RWPE2 (cell line): Measurements from ENCODE around the gene TOB1.

Experiments
- ATAC-seq: fragments of 200-7000 bp; cut with Tn5 transposase; 3 replicates; pipeline ENCODE4 v1.9.1; 2021; ENCODE audit warnings: low read depth
- DNase-seq: peaks from one replicate; pipeline ENCODE4 v3.0.0-alpha.2; 2020; ENCODE audit warnings: low spot score
- H3K27ac ChIP-seq: fragments of 450-650 bp; 2 replicates; pipeline ENCODE4 v1.5.1; 2017; ENCODE audit warnings: mild to moderate bottlenecking; ENCODE audit not compliant: poor library complexity, severe bottlenecking
- H3K27me3 ChIP-seq: fragments of 250-450 bp; sonication (Bioruptor Pico); 2 replicates; pipeline ENCODE4 v1.5.1; 2021; ENCODE audit warnings: mild to moderate bottlenecking, moderate library complexity; ENCODE audit not compliant: insufficient read depth, poor library complexity, severe bottlenecking
- H3K36me3 ChIP-seq: fragments of 250-450 bp; sonication (Bioruptor Pico); 2 replicates; pipeline ENCODE4 v1.5.1; 2020; ENCODE audit warnings: low read depth, mild to moderate bottlenecking, moderate library complexity
- H3K4me1 ChIP-seq: fragments of 250-450 bp; sonication (Bioruptor Pico); 2 replicates; pipeline ENCODE4 v1.5.1; 2021; ENCODE audit warnings: mild to moderate bottlenecking, moderate library complexity; ENCODE audit not compliant: insufficient read depth, poor library complexity, severe bottlenecking
- H3K4me3 ChIP-seq: fragments of 250-450 bp; sonication (Bioruptor Pico); 2 replicates; pipeline ENCODE4 v1.5.1; 2021; ENCODE audit warnings: mild to moderate bottlenecking, moderate library complexity; ENCODE audit not compliant: severe bottlenecking
- H3K9me3 ChIP-seq: fragments of 250-450 bp; sonication (Bioruptor Pico); 2 replicates; pipeline ENCODE4 v1.5.1; 2021; ENCODE audit warnings: mild to moderate bottlenecking, moderate library complexity; ENCODE audit not compliant: severe bottlenecking
- CTCF ChIP-seq: fragments of 450-650 bp; IDR thresholded peaks from one replicate; pipeline ENCODE4 v1.5.1; 2017; ENCODE audit warnings: mild to moderate bottlenecking, moderate library complexity; ENCODE audit not compliant: poor library complexity, severe bottlenecking

Gene TOB1

GRCh38 chr17:50836826-50837225 lies 29.3 kb downstream of the TOB1 start:
- TF ChIP-seq CTCF: no peak

DNA sequence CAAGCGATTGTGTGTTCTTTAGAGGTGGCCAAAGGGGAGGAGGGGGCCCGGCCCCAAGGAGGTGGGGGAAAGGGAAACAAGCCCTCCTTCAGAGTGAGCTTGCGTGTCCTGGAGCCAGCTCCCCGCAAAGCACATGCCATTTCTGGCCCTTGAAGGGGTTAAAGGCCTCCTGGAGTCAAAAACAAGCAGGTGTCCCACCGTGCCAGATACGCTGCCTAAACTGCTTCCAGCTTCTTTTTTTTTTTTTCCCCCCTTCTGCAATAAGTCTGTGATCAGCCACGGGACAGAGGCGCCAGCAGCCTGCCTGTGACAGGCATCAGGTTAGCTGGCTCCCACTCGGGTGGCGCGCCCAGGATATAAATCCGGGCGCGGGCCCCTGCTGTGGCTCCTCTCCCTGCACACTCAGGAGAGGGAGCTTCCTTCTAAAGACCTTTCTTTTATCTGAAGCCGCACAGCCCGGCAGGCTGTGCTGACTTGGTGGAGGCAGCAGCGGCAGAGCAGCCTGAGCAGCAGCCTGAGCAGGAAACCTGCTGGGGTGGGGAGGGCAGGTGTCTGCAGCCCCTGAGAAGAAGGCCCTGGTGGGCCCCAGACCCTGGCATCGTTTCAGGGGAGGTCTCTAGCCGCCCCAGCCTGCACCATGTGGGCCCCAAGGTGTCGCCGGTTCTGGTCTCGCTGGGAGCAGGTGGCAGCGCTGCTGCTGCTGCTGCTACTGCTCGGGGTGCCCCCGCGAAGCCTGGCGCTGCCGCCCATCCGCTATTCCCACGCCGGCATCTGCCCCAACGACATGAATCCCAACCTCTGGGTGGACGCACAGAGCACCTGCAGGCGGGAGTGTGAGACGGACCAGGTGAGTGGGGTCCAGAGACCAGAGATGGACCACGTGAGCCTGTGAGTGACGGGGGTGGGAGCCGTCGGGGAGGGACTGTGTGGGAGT lies 30.6 kb downstream of the TOB1 start, which contains the start of gene WFIKKN2:
Gene WFIKKN2 (plus strand): TSS at position 286 of the 934 bp plus-strand sequence. CDS start 352 bp downstream, at position 638.
- no peaks in the 10 kb centered on the region for H3K4me1 ChIP-seq
- H3K9me3 ChIP-seq: no peaks in the 10 kb centered on the region
- no peak for TF ChIP-seq CTCF
- peak; percentile 61 for DNase-seq
- H3K27me3 ChIP-seq: no peaks in the 10 kb centered on the region
- ATAC-seq: no peak
- H3K4me3 ChIP-seq: no peak within 1 kb of the TSS
- no peak within 1 kb of the TSS for H3K27ac ChIP-seq
- H3K36me3 ChIP-seq: no peaks in the 10 kb centered on the region

More at GRCh38 chr17:50836826-50837225, 29.3 kb downstream of the TOB1 start:
- no peaks in the 10 kb centered on the region for H3K27me3 ChIP-seq
- no peaks in the 10 kb centered on the region for H3K4me1 ChIP-seq
- no peak overlapping the region for H3K27ac ChIP-seq
- no peak for ATAC-seq
- no peaks in the 10 kb centered on the region for H3K9me3 ChIP-seq
- no peaks in the 10 kb centered on the region for H3K36me3 ChIP-seq
- DNase-seq: no peak
- no peak overlapping the region for H3K4me3 ChIP-seq

DNA sequence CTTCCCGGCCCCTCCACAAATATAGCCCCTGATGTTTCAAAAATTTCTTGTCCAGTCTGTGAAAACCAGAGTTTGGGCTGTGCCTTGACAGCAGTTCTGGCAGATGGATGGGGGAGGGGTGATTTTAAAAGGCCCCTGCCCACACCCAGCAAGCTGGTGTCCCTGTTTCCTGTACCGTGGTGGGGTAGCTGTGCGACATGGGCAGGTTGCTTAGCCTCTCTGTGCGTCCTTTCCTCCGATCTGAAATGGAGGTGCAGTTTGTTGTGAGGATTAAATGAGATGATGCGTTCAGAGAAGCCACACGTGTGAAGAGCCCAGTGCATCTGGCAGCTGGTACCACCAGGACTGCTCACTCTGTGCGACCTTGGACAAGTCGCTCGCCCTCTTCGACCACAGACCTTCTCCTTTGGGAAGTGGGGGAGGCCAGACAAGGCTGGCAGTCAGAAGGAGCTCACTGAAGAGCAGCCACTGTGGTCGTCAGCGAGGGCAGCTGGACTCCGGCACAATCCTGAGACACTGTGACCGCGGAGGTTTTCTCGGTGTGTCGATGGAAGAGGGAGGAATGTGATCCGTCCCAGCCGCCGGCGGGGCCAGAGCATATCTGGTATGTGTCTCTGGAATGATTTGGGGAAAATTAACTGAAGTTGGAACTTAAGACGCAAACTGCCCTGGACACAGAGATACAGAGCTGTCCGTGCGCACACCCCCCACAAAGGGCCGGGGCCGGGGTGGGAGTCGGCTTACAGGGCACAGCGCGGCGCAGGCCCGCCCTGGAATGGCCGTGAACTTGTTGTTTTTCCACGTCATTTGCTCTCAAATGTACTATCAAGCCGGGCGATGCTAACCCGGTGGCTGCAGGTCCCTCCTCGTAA lies 31.5 kb downstream of the TOB1 start:
- H3K9me3 ChIP-seq: no peaks in the 10 kb centered on the region
- peak; percentile 51 for DNase-seq
- H3K27ac ChIP-seq: no peak overlapping the region
- H3K4me3 ChIP-seq: no peak overlapping the region
- no peaks in the 10 kb centered on the region for H3K36me3 ChIP-seq
- no peak for ATAC-seq
- no peaks in the 10 kb centered on the region for H3K27me3 ChIP-seq
- no peak for TF ChIP-seq CTCF
- no peaks in the 10 kb centered on the region for H3K4me1 ChIP-seq

GRCh38 chr17:50833510-50834428 lies 32.4 kb downstream of the TOB1 start:
- no peak for ATAC-seq

More at GRCh38 chr17:50833510-50834428, 32.4 kb downstream of the TOB1 start:
- Histone ChIP-seq H3K4me3 (no peak overlapping the region), H3K36me3 (no peaks in the 10 kb centered on the region), H3K27me3 (no peaks in the 10 kb centered on the region), H3K4me1 (no peaks in the 10 kb centered on the region), H3K9me3 (no peaks in the 10 kb centered on the region), H3K27ac (no peak overlapping the region)
- no peak for TF ChIP-seq CTCF
- peak; percentile 46 for DNase-seq
